Stimulated activated CD4-positive, alpha-beta T cell treated with anti-CD3 and anti-CD28 coated beads, Interleukin-12 subunit alpha, Interleukin-12 subunit beta, amount 100 ng/mL, for 48 hours (primary cell): ENCODE results near the gene DNAH6.
A peak's percentile ranks its signal among the peaks of the same experiment; 100 is the strongest.
"Not testable (repeated sequence)": the region's sequence is repeated elsewhere in the genome, so short reads cannot be mapped to it uniquely, and the experiment has no call there.

ENCODE experiments used
- DNase-seq, 3 donors: peaks; one replicate each; pipeline ENCODE4 v3.0.0-alpha.2; 2020; ENCODE audit warnings: low read depth in 2 of 3, low spot score in 1 of 3

Gene DNAH6

DNA sequence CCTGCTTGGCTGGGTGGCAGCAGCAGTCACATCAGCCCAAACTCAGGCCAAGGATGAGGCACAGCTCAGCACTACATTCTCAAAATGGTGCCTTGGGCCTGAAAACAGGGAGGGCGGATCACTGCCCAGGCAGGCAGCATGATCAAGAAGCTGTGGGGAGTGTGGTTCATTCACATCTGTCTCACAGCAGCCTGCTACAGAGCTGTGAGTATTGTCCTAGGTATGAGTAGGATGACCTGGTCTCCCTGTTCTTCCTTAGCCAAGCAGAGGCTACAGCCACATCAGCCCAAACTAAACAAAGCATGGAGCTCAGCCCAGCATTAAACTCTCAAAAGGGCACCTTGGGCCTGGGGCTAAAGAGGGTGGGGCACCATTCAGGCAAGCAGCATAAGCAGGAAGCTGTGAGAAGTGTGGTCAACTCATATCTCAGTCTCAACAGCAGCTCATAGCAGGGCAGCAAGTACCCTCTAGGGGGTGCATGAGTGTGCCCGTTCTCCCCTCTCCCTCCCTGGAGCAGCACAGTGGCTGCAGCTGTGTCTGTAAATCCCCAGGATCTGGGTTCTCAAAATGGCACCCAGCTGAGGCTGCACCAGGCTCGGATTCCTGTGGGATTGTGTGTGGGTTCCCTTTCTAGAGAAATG lies 225.0 kb downstream of the DNAH6 start:
- peak; percentile 29 to 31 (median 30) for DNase-seq

DNA sequence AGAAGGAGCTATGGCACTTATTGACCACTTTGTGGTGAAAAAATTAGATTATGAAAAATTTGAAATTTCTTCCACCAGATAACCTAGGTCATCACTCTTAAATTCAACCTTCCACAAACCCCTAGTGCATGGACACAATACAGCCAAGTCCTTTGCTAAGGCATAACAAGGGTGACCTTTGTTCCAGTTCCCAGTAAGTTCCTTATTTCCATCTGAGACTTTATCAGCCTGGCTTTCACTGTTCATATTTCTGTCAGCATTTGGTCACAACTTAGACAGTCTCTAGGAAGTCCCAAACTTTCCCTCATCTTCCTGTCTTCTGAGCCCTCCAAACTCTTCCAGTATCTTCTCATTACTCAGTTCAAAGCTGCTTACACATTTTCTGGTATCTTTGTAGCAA lies 232.0 kb downstream of the DNAH6 start:
- no peak for DNase-seq

DNA sequence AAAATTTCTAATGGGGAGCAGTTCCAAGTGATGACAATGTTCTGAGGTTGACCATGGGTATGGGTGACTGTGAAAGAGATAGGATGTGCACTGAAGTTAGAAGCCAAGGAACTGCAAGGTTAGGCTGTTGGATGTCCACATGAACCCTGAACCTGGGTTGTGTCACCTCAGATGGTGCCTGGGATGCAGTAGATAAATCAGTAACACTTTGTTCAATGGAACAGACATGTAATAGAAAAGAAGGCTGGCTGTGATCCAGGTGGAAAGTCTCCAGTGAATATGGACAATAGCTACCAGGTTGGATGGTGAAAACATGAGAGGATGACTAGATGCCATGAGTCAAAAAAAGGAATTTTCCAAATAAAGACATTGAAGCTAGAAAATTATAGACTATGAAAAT lies 233.1 kb downstream of the DNAH6 start:
- DNase-seq: no peak

DNA sequence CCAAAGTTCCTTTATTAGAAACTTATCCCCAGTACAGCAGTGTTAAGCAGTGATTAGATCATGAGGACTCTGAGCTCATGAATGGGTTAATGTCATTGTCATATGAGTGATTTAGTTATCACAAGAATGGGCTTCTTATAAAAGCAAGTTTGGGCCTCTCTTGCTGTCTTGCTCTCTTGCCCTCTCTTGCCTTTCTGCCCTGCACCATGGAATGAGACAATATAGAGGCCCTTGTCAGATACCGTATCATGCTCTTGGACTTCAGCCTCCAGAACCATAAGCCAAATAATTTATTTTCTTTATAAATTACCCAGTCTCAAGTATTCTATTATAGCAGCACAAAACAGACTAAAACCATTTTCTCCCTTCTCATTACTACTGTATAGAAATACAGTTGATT lies 238.8 kb downstream of the DNAH6 start:
- DNase-seq: no peak

DNA sequence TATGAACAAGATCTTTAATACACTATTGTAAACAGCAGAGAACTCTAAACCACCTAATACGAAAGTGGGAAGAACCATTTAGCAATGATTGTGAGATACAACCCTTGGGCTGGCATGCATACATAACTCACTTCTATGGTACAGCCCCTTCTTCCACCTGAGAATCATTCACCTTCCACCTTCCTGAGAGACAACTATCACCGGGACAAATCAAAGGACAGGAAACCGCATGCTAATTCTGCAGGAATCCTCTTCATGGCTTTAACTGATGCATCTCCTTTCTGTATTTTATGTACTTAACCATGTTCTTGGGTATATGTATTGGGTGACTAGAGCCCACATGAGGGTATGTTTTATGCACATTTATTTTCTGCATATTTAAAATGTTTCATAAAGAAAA lies 241.3 kb downstream of the DNAH6 start:
- DNase-seq: no peak

DNA sequence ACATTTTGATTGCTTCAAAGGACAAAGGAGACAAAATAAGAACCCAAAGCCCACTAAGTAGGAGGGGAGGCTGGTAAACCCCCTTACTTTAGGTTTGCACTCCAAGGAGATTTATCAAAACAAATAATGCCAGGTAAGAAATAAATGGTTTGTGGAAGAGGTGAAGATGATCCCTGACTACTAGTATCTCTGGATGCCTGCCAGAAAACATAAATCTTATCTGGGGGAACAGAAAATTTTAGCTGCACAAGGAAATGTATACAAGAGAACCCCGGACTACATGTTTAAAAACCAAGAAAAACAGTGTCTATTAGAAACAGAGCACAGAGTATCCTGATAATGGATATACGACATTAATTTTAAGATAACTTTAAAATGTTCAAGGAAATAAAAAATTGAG lies 250.5 kb downstream of the DNAH6 start:
- no peak for DNase-seq

DNA sequence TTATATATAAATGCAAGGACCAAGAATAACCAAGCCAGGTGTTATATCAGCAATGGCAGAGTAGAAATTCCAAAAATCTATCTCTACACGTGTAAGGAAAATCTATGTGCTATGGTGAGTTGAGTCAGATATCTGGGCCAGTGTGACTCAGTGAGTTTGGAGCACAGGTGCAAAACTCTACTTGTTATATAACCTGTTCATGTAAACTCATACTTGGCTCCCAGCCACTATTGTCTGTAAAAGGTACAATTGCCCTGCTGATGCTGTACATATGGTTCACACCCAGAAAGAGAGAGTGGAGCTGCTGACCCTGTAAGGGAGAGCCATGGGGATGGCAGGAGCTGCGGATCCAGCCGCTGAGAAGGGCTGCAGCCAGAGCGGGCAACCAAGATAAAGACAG lies 252.5 kb downstream of the DNAH6 start:
- DNase-seq: no peak

DNA sequence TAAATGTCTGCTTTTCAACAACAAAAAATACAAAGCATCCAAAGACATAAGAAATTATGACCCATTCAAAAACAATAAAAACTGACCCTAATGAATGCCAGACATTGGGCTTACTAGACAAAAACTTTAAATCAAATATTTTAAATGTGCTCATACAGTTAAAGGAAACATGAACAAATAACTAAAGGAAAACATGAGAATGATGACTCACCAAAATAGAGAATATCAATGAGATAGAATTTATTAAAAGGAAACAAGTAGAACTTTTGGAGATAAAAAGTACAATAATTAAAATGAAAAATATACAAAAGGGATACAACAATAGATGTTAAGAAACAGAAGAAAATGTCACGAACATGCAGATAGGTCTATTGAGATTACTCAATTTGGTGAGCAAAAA lies 254.0 kb downstream of the DNAH6 start:
- DNase-seq: no peak

DNA sequence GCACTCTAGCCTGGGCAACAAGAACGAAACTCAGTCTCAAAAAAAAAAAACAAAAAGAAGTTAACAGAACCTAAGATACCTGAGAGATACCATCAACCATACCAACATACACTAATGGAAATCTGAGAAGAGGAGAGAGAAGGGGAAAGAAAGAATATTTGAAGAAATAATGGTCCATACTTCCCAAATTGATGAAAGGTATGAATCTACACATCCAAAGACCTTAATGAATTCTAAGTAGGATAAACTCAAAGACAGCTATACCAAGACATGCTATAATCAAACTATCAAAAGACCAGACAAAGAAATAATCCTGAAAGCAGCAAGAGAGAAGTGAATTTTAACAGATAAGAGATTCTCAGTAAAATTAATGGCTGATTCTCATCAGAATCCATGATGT lies 255.0 kb downstream of the DNAH6 start:
- DNase-seq: no peak

DNA sequence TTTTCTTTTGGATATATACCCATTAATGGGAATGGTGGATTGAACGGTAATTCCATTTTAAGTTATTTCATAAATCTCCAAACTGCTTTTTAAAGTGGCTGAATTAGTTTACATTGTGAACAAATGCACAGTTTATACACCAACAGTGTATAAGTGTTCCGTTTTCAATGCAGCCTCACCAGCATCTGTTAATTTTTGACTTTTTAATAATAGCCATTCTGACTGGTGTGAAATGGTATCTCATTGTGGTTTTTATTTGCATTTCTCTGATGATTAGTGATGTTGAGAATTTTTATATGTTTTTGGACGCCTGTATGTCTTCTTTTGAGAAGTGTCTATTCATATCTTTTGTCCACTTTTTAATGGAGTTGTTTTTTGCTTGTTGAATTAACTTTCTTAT lies 257.3 kb downstream of the DNAH6 start:
- DNase-seq: not testable (repeated sequence)

DNA sequence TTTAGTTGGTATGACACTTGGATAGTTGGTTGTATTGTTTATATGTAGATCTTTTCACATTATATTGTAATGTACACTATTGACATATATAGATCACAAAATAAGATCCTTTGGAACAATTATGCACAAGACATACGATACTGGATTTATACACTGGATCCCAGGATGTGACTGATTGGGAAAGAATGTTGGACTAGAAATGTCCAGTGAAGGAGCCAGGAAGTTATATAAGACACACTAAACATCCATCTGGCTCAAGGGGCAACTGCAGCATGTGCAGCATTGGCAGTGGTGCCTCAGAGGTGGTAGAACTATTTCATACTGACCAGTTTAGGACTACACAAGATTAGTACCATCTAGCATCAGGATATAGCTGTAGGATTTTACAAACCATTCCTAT lies 259.7 kb downstream of the DNAH6 start:
- no peak for DNase-seq

DNA sequence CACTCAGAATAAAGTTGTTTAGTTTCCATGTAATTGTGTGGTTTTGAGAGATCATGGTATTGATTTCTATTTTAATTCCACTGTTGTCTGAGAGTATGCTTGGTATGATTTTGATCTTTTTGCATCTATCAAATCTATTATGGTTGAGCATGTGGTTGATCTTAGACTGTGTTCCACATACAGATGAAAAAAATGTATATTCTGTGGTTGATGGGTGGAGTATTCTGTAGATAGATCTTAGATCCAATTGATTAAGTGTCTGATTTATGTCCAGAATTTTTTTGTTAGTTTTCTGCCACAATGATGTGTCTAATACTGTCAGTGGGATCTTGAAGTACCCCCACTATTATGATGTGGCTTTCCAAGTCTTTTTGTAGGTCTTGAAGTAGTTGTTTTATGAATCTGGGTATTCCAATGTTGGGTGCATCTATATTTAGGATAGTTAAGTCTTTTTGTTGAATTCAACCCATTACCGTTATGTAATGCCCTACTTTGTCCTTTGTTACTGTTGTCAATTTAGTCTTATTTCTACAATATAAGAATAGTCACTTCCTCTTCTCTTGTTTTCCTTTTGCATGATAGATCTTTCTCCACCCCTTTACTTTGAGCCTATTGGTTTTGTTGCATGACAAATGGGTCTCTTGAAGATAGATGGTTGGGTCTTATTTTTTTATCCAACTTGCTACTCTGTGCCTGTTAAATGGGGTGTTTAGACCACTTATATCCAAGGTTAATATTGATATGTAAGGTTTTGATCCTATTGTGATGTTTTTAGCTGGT lies 262.8 kb downstream of the DNAH6 start:
- no peak for DNase-seq

DNA sequence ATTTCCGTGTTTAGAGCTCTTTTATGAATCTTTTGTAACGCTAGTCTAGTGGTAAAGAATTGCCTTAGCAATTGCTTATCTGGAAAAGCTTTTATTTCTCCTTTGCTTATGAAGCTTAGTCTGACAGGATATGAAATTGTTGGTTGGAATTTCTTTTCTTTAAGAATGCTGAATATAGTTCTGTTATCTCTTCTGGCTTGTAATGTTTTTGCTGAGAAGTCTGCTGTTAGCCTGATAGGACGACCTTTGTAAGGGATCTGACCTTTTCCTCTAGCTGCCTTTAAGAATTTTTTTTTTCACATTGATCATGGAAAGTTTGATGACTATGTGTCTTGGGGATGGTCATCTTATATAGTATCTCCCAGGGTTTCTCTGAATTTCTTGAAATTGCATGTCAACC lies 263.5 kb downstream of the DNAH6 start:
- DNase-seq: no peak

DNA sequence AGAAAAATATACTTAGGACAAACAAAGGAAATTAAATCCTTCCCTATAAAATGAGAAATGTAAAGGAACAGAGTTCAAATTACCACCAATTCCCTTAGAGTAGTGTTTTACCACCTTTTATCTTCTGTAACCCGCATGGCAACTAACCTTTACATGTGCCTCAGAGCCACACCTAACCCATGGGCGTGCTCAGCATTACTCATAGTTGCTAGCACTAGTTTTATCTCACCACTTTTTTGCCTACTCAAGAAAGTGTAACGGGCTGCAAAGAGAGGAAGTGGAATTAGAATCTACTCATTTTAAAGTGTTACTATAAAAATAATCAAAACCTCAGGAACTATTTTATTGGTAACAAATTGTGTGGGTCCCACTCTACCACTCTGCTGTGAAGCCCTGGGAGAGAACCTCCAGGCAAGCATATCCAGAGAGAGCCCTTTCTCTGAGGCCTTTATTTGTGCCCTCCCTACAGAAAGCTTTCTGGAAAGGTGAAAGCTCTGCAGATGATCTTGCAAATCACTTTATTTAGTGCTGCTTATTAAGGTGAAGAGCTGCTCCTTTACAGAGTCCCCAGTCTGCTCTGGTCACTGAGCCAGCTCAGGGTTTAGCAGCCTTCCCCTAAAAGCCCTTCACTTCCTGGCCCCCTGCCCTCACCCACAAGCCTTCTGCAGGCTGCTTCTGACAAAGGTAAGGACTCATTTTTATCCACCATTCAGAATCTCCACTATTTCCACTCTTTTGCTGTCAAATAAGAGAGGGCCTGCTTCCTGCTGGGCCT lies 265.8 kb downstream of the DNAH6 start:
- DNase-seq: peak; percentile 35 to 40 (median 39)

DNA sequence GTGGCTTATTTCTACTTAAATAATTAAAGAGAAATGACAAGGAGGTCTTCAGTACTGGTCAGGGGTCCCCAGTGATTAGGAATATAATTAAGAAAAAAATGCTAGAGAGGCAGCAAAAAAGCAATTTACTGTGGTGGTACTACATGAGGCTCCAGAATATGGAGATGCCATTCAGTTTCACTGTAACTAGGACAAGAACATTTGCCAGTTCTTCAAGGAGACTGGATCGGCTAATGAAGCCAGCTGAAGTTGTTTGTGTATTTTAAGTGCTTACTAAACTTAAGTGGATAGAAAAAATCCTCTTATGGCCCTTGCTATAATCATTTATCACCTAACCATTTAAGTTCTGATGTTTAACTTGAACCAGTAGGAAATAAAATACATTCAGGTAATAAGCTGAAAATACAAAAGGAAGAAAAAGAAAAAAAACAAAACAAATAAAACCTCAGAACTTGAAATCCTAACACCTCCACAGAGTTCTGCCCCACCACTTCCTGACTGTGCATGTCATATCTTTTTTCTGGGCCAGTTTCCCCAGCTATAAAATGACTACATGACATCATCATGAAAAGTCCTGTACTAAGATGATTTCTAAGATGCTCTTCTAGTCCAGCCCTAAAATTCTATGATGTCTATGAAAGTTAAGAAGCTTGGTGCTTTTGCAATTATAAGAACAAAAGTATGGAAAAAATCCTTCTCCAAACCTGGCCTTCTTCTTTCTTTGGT lies 266.6 kb downstream of the DNAH6 start:
- DNase-seq: peak in 1 of 3 donors; percentile 22

DNA sequence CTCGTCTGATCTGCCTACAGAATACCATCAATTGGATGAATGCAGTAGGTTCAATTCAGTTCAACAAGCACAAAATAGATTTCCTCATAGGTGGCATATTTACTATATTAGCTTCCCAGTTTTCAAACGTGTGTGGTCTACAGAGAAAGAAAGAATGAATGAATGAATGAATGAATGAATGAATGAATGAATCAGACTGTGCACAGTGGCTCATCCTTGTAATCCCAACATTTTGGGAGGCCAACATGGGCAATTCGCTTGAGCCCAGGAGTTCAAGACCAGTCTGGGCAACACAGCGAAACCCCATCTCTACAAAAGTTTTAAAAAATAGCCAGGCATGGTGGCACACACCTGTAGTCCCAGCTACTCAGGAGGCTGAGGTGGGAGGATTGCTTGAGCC lies 269.7 kb downstream of the DNAH6 start:
- no peak for DNase-seq

DNA sequence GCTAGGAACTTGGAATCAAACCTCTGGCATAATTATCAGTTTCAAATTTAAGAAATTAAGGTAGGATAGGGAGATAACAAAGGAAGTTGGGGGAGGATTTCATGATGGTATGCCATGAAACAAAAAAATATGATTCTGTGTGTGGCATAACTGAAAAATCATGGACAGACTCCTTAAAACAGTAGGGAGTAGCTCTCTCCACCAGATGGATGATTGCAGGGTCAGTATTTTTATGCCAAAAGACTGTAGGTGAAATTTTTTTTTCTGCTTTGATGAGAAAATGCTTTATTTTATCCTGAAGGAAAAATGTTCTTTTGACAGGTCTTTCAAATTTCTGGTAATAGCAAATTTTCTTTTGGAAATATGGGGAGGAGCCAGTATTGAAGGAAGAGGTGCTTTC lies 270.3 kb downstream of the DNAH6 start:
- no peak for DNase-seq

DNA sequence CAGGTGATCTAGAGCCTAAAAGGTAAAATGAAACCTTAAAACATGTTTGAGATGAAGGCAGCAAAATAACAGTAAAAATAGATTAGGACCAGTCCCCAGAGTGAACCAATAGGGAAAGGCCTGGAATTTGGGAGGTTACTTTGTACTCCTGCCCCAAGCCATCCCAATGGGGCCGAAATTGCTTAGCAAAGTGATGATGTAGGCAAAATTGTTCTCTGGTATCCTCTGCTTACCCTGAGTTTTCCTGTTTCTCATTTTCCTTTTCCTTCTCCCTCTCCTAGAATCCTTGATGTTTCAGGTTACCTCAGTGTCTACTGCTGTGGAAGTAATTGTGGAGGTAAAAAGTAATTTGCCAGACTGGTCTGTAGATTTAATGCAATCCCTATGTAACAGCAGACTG lies 271.7 kb downstream of the DNAH6 start:
- no peak for DNase-seq

DNA sequence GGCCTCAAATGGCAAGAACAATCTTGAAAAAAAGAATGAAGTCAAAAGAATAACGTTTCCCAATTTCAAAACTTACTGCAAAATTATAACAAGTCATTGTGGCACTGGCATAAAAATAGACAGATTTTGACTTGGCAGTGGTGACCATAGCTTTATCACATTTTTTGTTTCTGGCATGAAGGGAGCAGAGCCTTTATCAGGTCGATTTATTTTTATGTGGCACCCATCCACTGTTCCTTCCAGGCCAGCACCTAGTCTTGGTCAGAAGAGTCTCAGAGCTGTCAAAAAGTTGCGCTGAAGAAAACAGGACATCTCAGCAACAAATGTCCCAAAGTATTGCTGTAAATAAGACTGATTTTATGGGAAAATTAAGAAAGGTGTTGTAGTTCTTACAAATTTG lies 272.2 kb downstream of the DNAH6 start:
- no peak for DNase-seq

DNA sequence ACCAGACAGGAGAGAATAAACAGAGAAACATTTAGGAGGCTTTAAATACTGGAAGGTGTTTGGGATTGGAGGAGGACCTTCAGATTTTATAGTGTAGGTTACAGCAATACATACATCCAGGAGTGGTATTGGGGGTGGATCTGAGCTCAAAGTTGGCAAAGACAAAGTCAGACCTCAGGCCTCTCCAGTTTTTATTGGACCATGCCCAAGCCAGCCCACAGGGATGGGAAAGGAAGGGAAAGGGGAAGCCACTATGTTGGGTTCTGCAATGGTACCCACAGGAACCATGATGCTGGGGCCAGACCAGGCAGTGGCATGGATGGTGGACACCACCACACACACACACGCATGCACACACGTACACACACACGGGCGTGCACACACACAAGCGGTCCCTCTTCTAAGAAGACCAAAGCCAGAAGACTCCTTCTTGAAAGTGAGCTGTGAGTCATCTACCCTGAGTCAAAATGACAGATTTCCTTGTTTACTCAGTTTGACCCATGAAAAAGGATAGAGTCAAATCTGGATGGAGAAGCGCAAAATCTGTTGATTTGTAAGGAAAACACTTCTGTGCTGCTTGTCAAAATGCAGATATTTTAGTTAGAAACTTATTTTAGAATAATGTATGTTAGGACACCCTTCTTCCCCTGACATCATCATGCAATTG lies 276.7 kb downstream of the DNAH6 start:
- DNase-seq: no peak

DNA sequence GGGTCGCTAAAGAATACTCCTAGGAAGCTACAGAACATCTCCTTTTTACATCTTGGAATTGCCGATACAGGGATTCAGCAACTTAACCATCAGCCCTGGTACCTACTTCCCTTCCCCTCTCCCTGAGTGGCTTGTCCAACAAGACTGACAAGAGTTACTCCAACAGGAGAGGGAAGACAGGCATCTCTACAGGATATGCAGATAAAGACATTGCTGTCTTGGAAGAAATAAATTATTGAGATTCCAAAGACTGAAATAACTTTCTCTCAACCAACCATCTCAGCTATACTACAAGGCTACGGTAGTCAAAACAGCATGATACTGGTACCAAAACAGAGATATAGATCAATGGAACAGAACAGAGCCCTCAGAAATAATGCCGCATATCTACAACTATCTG lies 277.3 kb downstream of the DNAH6 start:
- no peak for DNase-seq
